DMS79 treated with DMSO at 0.1 percent for 48 hours (cell line): ENCODE results near the gene FSD2.

Source experiments
- DNase-seq: peaks from one replicate; lab custom pipeline; 2025; lab: John Stamatoyannopoulos, UW

Gene FSD2, protein sequence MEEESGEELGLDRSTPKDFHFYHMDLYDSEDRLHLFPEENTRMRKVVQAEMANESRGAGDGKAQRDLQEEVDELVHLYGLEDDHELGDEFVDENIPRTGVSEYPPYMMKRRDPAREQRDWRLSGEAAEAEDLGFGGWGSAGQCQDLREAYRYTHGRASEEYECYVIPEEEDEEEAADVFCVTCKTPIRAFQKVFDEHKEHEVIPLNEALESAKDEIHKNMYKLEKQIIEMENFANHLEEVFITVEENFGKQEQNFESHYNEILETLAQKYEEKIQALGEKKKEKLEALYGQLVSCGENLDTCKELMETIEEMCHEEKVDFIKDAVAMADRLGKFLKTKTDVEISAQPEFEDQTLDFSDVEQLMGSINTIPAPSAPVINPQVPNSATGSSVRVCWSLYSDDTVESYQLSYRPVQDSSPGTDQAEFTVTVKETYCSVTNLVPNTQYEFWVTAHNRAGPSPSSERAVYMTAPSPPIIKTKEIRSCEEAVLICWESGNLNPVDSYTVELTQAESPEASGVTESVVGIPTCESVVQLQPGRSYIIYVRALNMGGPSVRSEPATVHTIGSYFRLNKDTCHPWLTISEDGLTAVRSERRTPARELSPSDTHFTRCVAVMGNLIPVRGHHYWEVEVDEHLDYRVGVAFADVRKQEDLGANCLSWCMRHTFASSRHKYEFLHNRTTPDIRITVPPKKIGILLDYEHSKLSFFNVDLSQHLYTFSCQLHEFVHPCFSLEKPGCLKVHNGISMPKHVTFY

DNA sequence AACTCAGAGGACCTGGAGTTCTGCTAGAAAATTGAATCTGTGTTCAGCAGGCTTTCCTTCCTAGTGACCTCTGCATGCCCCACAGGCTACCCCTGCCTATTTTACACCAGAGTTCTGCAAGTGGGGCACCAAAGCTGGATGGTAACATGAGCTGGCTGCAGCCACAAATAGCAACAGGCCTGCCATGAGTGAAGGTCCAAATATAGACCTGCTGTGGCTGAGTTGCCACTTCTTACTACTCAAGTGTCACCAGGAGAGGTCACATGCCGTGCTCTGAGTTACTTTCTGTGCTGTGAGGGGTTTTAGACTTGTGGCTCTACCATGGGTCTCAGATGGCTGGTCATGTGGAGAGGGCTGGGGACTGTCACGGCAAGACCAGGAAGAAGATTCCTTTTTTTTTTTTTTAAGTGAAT, at the start of gene FSD2:
TSS of gene FSD2 (minus strand) at position 76 of the 413 bp plus-strand sequence. CDS start 18,679 bp downstream, outside the sequence.
- DNase-seq: peak; percentile 9

DNA sequence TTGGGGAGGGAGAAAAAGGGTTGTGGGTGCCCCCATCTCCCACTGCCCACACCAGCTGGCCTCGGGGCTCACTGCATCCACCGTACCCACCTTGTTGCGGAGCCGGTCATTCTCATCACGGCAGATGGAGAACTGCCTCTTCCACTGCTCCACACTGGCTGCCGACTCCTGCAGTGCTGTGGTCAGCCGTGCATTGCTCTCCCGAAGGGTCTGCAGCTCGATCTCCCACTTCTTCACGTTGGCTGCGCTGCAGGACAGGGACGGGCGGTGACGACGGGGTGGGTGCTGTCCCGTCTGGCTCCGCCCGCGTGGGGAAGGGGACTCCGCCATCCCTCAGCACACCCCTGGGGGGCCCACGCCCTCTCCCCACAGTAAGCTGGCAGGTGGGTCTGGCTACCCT, 48.7 kb upstream of the FSD2 start:
- no peak for DNase-seq

DNA sequence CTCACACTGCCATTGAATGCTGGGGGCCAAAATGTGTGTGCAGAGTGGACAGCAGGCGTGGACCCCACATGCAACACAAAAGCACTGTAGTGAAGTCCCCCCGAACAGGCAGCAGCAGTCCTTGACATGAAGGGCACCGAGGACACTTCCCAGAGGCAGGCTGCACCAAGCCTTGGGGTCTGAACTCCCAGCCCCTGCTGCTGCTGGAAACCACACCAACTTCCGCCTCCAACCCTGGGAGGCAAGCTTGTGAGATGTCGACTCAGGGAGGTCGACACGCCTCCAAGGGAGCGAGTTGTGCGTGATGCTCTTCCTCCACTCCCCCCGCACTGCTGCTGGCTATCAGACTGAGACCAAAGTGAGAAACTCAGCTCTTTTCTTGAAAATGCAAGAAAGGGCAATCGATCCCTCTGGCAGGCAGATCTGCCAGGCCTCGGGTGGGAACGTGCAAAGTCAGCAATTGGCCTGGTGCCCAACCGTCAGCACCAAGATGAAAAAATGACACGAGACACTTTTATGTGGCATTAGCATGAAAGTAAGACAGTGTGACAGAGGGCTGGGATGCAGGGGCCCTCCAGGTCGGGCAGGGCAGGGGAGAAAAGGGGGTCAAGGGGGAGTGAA, 47.2 kb upstream of the FSD2 start:
- DNase-seq: peak; percentile 1

DNA sequence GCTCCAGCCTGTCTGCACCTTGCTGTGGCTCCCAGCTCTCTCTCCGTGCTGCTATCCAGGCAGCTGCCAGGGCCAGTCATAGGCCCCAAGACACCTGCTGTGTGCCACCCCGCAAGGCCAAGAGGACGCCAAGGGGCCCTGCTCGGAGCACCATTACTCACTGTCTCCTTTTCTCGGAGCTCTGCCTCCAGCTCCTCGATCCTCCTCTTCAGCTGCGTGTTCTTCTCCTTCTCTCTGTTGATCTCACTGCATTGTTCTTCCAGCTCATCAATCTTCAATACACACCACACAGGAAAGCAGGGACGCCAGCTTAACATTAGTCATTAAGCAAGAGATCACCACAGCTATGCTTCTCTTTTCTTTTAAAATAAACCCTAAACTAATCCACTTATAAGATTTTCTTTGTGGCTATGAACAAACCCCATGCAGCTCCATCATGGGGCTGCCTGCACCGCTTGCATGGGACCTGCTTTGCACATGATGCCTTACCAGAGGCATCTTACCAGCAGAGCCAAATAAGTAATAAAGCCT, 46.2 kb upstream of the FSD2 start:
- DNase-seq: no peak

DNA sequence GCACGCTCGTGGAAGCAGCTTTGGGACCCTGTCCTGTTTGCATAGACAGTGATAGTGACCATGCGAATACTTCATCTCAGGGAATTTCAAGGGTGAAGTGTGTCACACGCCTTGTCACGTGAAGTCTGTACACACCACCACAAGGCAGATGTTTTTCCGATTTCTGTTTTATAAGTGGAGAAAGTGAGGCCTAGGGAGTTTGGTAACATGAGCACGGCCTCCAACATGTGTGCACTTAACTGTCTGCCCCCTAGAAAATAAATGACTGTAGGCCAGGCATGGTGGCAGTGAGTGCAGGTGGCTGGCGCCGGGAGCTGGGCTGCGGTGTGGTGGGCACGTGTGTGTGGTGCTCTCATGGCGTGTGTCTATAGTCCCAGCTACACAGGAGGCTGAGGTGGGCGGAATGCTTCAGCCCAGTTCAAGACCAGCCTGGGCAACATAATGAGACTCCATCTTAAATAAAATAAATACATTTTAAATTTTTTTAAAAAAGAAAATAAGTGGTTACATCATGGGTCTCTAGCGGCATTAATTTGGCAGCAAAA, 45.5 kb upstream of the FSD2 start:
- DNase-seq: no peak

DNA sequence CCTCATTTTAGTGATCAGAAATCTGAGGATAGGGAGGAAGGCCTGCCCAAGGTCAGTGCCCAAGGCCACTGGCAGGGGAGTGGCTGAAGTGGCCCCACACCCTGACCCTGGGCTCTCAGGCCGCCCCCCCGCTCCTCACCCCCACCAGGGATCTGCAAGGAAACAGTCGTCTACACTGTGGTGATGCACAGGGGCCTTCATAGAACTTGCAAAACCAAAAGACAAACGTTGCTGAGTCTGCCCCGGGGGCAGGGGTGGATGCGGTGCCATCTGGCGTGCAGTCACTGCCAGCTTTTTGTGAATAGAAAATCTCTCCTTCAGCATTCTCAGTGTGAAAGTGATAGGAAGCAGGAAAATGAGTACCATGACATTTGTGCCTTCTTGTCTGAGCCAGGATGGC, 44.9 kb upstream of the FSD2 start:
- DNase-seq: no peak

DNA sequence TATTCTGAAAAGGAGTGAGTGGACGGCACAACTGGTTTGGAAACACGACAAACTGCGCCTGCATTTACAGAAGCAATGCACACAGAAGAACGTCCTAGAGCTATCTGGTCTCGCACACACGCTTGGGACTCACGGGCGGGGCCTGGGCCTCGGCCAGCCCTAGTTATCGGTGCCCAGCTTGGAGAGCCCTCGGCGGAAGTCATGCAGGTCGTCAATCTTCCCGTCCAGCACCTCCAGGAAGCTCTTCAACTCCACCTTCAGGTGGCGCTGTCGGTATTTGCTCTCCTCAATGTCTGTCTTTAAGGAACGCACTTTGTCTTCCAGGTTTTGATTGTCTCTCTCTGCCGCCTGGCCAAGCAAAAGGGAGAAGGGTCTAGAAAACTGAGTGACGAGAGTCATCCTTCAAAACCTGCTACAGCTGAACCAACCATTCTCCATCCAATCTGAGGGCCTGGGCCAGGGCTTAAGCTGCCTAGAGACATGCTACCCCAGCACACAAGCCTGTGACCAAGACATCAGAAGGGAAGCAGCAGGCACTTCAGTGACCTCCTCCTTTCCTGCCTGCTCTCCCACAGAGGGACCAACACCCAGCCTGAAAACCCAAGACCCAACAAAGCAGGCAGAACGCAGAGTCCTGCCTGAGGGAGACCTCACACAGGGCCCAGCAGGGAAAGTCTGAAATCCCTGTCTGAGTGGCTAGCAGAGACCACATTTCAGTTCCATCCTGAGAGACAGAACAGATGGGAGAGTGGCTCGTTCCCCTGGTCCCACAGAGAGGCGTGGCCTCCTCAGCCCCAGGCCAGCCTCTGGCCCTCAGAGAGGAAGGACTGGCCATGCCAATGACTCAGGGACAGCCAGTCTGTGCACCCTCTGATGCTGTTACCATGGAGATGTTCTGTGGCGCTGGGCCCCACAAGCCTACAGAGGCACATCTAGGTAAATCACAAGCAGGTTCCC, 44.0 kb upstream of the FSD2 start:
- DNase-seq: peak; percentile 3

DNA sequence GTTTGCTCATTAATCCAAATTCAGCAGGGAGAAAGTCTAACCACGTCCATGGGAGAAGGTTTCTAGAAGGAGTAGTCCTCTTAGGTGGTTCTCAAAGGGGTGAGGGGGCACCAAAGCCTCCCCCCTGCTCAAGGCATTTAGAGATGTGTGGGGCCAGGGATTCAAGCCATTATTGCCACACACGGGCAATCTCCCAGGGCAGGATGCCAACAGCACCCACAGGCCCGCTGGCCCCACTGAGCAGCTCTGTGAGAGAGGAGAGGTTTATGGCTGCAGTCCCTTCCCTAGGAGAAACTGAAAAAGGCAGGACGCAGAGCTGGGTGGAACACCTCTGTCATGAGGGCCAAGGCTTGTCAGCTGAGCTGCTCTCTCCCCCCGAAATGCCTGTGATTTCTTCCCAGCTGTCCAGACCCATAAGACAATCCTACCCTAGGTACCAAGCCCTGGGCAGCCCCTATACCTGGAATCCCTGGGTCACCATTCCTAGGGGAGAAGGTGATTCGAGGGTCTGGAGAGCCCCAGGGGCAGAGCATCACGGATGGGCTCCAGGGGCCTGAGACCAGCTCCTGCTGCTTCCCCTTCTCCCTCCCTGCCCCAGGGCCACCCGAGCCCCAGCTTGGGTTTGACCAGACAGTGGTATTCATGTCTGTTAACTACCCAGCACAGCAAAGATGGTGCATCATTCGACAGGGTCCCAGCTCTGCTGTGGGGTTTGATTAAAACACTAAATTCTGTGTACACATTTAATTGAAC, 42.5 kb upstream of the FSD2 start:
- no peak for DNase-seq

DNA sequence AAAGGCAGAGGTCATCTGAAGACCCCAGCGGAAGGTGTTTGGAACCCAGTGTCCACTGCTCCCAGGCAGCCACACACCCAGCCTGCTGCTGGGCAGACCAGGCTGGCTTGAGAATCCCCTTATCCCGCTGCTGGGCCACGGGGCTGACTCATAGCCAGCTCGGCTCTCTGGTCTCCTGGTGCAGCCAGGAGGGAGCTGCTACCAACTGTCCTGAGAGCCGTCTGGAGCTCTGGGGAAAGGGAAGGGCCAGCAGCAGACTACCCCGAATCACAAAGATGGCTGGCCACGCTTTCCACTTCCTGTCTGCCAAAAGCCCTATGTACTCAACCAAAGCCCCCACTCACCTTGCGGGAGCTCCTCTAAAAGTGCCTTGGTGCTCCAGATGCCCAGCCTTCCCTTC, 41.8 kb upstream of the FSD2 start:
- no peak for DNase-seq

DNA sequence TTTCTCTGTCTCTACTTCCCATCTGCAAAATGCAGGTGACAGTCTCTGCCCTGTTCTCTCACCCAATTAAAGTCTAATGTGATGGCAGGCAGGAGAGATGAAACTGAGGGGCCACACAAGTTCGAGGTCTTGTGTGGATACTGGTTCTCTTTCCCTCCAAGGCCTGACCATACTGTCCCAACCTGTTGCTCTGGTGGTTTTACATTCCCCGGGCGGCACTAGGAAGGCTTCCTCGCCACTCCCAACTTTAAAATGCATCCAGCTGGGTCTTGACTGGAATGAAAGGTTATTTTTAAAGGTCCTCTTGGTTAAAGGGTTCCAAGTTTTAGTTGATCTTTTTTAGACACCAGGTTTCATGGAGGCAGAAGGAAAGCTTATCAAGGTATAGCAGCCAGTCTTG, 40.8 kb upstream of the FSD2 start:
- DNase-seq: no peak

DNA sequence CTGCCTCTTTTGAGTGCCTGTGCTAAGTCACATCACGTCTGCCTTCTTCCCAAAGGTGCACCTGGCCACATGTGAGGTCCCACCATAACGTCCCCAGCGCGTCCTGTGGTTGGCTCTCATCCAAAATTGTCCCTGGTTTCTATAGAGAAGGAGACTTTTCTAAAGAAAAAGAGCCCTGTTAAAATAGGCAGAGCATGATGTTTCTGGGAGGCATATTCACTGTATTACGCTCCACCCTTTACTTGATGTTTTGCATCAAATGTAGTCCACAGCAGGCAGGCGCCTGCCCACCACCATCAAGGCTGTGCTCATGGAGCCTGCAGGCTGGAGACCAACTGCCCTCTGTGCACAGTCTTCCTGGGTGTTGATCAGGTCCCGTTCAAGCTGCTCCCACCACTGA, 39.8 kb upstream of the FSD2 start:
- no peak for DNase-seq

DNA sequence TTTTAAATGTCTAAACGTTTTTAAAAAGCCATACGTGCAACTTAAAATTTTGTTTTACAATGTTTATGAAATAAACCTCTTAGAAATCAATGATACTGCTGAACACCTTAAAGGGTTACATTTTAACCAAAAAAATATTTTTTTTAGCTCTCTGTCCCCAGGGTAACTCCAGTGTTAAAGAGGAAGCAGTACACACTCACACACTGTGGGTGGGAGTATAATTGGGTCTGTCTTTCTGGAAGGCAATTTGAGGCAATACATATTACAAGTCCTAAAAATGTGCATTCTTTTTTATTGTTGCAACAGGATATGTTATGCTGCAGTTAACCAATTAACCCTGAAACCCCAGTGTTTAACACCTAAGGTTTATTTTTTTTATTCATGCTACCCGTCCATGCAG, 37.7 kb upstream of the FSD2 start:
- no peak for DNase-seq

DNA sequence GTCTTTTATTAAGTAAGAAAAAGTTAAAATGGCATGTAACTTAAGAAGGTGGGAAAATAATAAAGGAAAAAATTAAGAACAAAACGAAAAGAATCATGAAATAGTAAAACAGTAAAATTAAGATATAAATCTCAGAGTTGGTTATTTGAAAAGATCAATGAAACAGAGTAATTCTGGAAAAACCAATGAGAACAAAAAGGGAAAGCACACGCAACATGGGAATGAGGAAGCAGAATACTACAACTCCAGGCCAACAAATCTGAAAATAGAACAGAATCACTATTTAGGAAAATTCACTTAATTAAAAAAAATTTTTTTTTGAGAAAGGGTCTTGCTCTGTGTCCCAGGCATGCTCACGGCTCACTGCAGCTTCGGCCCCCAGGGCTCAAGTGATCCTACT, 34.3 kb upstream of the FSD2 start:
- DNase-seq: no peak

DNA sequence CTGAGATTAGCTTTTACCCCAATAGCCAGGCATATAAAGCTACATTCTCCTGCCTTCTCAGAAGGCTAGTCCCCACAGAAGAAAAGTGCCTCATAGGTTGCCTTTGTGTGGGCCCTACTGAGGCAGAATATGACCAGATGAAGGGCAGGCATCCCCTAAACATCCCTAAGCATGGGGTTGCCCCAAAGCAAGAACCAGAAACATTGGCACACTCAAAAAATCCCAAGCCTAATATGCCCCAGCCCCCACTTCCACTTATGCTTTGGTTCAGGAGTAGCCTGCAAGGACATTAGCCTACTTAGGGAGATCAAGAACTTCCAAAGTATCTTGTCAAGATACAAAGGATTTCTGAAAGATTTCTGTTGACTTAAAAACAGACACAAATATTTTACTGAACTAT, 33.3 kb upstream of the FSD2 start:
- no peak for DNase-seq

DNA sequence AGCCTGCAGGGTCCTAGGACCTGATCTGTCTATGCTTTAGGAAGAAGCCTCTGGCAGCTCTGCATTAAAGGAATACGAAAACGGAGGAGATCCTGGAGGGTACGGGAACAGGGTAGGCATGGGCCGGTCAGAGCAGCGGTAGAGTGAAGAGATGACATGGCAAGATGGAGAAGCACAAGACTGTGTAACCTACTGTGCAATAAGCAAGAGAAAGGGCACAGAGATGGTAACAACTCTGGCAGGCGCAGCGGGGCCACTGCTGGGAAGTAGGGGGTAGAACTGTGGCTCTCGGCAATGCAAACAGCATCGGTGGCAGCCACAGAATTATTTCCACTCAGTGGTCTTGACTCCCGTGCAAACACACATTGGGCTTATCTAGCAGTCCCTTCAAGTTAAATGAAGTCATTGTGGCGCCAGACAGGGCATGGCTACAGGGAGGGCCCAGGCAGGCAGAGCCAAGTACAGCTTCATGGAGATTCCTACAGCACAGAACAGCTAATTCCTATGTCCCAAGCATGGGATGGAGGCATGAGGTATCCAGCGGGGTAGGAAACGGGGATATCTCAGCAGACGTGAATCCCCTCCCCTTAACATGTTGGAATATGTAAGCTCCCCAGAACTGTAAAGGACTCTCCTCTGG, 32.3 kb upstream of the FSD2 start:
- no peak for DNase-seq

DNA sequence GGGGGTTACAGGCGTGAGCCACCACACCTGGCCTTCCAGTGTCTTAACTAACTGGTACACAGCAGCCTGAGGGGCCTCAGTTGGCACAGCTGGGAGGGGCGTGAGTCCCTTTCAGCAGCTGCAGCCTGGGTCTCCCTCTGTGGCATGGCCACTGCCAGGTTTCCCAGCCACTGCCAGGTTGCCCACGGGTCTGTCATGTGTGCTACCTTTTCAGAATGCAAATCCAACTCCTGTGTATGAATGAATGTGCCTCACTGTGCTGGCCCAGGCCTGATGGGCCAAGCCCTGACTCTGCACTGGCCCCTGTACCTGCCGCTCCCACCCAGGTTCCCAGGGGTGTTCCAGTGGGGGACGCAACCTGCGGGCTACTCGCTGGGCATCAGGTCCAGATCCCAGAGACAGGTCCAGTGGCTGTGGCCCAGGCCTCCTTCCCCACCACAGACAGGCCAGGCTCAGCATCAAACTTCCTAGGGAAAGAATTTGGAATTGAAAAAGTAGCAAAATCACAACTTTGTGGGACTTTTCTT, 29.6 kb upstream of the FSD2 start:
- no peak for DNase-seq

DNA sequence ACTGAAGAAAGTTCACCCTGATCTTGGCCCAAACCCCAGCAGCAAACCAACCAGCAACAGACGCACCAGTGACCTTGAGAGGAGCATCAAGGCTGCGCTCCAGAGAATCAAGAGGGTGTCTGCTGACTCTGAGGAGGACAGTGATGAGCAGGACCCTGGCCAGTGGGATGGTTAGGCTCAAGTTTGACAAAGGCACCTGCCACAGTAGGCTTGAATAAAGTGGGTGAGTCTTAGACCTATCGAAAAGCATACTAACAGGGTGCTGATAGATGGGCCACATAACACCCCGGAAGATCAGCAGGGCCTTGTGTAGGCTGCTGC, 27.5 kb upstream of the FSD2 start:
- DNase-seq: no peak

DNA sequence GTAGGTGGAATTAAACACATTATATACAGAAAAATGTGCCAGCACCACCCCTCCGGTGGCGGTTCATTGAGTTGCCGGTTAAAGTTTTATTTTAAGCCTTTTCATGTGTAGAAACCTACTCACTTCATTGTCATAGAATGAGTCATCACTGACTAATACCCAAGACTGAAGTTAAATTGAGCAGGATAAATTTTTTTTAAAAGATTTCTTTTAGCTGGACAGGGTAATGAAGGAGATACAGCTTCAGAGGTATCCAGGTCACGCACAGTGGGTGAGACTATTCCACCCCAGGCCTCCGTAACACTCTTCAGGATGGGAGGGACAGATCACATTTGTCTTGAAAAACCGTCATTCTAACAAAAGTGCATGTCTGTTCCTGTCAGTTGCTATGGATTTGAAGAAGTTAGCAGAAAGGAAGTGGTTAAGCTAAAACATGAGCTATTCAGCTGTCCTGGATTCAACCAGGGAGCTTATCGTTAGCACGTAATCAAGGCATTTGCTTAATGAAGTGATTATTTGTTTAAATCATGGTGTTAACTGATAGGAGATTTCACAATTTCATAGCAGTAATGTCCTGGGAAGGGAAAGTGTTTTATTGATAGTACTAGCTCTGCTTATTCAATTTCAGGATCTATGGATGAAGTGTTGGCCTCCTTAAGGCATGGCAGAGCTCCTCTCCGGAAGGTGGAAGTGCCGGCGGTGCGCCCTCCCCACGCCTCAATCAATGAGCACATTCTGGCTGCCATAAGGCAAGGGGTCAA, 26.9 kb upstream of the FSD2 start:
- no peak for DNase-seq

DNA sequence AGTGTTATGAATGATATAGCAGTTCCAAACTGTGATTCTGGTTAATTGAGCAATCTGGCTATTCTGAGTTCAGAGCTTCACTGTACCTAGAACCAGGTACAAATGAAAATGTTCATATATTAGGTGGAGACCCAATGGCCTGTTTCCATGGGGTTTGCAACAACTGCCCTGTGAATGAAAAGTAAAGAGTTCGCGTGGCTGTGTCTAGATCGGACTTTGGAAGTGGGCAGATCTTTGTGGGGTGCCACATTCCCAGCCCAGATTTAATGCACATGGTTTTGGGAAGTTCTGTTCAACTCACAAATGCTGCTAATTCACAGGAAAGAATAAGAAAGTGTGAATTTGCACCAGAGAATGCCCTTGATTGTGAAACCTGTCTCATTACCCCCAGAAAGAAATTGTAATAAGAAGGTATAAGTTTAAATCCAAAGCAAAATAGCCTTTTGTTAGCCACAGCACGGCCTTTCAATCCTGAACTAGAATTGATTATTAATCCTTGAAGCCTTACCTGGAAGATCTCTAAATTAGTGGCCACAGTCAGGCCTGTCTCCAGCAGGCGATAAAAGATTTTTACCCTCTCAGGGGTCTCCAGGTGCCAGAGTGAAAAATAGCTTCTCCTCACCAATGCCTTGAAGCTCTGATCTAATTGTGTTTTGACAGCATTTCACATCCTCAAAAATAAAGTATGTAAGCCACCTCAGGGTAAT, 26.2 kb upstream of the FSD2 start:
- no peak for DNase-seq
